Endodermal cell (in vitro differentiated cells): Measurements from ENCODE around the gene NDST3. TPM values are rescaled to one million over a fixed set of nuclear protein-coding genes. Genes with fewer than 3 reads are reported as not detected.

ENCODE experiments used
- DNase-seq: peaks from one replicate; pipeline ENCODE4 v3.0.0-alpha.2; 2017
- H3K27ac ChIP-seq: 2 replicates; pipeline ENCODE4 v1.5.1; 2013; ENCODE audit warnings: mild to moderate bottlenecking, low read depth, low read length, moderate library complexity
- H3K27me3 ChIP-seq: 2 replicates; pipeline ENCODE4 v1.6.1; 2013; ENCODE audit warnings: mild to moderate bottlenecking, low read length, moderate library complexity; ENCODE audit not compliant: insufficient read depth, control insufficient read depth, poor library complexity, severe bottlenecking
- H3K36me3 ChIP-seq: 2 replicates; pipeline ENCODE4 v1.7.0; 2013; ENCODE audit warnings: mild to moderate bottlenecking, low read length, moderate library complexity; ENCODE audit not compliant: control insufficient read depth, insufficient read depth
- H3K4me1 ChIP-seq: one replicate; pipeline ENCODE4 v1.7.0; 2013; ENCODE audit warnings: low read length; ENCODE audit not compliant: control insufficient read depth, insufficient read depth
- H3K4me3 ChIP-seq: 2 replicates; pipeline ENCODE4 v1.5.1; 2013; ENCODE audit warnings: mild to moderate bottlenecking, low read length, moderate library complexity
- H3K9ac ChIP-seq: 2 replicates; pipeline ENCODE4 v1.6.1; 2013; ENCODE audit warnings: mild to moderate bottlenecking, low read length, moderate library complexity; ENCODE audit not compliant: poor library complexity, severe bottlenecking; ENCODE audit errors: extremely low read depth
- H3K9me3 ChIP-seq: 2 replicates; pipeline ENCODE4 v1.6.1; 2013; ENCODE audit warnings: mild to moderate bottlenecking, low read length, moderate library complexity; ENCODE audit not compliant: control insufficient read depth
- H3K27ac Mint-ChIP-seq: 2 replicates; pipeline ENCODE4 v1.8.0; 2020; ENCODE audit warnings: mixed read lengths
- H3K27me3 Mint-ChIP-seq: 2 replicates; pipeline ENCODE4 v1.8.0; 2021; ENCODE audit warnings: mild to moderate bottlenecking, mixed read lengths; ENCODE audit not compliant: insufficient read depth
- H3K36me3 Mint-ChIP-seq: 2 replicates; pipeline ENCODE4 v1.8.0; 2020; ENCODE audit warnings: low read depth, mixed read lengths
- H3K4me1 Mint-ChIP-seq: 2 replicates; pipeline ENCODE4 v1.8.0; 2020; ENCODE audit warnings: mixed read lengths
- H3K4me3 Mint-ChIP-seq: 2 replicates; pipeline ENCODE4 v1.8.0; 2020; ENCODE audit warnings: mild to moderate bottlenecking, moderate library complexity, mixed read lengths
- H3K9me3 Mint-ChIP-seq: 2 replicates; pipeline ENCODE4 v1.8.0; 2020; ENCODE audit warnings: mild to moderate bottlenecking, mixed read lengths
- WGBS, 2 experiments: methylation state at CpG; one replicate each; pipeline versions ENCODE4 v1.1.5 to v1.1.7; 2013; ENCODE audit warnings: missing lambda C conversion rate in 2 of 2, mixed read lengths in 1 of 2; ENCODE audit not compliant: insufficient coverage in 1 of 2, insufficient read length in 1 of 2; 5-methylcytosine and 5-hydroxymethylcytosine counted together
- total RNA-seq, 2 donors: library from RNA; stranded (reverse); fragmentation: NEBNext Ultra II Directional in 1 of 2; extraction: Animal tissue kit (Norgen Biotek cat#: 25700) in 1 of 2; gene quantifications; 2 replicates in 1 of 2; 3 replicates in 1 of 2; pipeline ENCODE4 v1.2.1, GENCODE V29; 2021
- TF ChIP-seq, protein P1 (sequence below): fragments of 200-600 bp; sonication (generic); conservative IDR thresholded peaks from 2 replicates; pipeline ENCODE4 v1.5.0; 2021; ENCODE audit warnings: antibody characterized with exemption, mild to moderate bottlenecking

The NDST3 gene
- total RNA-seq, 2 donors from 2014 or later, result 0.62 to 0.71 TPM

DNA sequence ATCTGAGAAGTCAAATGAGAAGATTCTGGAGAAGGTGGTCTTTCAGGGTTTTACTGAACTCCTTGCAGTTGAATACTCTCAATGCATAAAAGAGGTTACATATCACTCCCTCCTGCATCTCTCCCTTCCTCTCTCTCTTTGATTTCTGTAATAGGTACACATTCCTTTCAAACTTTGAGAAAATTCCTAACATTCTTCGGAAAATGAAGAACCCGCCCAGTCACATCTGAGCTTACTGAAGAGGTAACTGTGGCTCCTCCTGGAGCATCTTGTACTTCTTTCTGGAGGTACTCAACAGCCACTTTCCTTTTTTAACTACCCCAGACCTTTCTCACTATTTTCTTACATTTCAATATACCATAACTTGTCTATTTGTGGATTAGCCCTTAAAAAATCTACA is 24.7 kb downstream of the NDST3 start:
- Histone ChIP-seq H3K27ac (no peak overlapping the region), H3K4me1 (no peaks in the 10 kb centered on the region), H3K9ac (no peak overlapping the region), H3K4me3 (no peak overlapping the region), H3K36me3 (no peaks in the 10 kb centered on the region), H3K27me3 (no peaks in the 10 kb centered on the region), H3K9me3 (no peaks in the 10 kb centered on the region)
- no peaks in the 10 kb centered on the region for H3K9me3 Mint-ChIP-seq
- H3K4me3 Mint-ChIP-seq, result no peak overlapping the region
- H3K36me3 Mint-ChIP-seq, result no peaks in the 10 kb centered on the region
- H3K27me3 Mint-ChIP-seq, result no peaks in the 10 kb centered on the region
- H3K4me1 Mint-ChIP-seq, result peaks cover 3% of the 10 kb centered on the region
- no peak overlapping the region for H3K27ac Mint-ChIP-seq
- 83 to 89% methylated on average over 2 of the region's 2 CpGs for WGBS, 2 experiments
- TF ChIP-seq, protein P1, sequence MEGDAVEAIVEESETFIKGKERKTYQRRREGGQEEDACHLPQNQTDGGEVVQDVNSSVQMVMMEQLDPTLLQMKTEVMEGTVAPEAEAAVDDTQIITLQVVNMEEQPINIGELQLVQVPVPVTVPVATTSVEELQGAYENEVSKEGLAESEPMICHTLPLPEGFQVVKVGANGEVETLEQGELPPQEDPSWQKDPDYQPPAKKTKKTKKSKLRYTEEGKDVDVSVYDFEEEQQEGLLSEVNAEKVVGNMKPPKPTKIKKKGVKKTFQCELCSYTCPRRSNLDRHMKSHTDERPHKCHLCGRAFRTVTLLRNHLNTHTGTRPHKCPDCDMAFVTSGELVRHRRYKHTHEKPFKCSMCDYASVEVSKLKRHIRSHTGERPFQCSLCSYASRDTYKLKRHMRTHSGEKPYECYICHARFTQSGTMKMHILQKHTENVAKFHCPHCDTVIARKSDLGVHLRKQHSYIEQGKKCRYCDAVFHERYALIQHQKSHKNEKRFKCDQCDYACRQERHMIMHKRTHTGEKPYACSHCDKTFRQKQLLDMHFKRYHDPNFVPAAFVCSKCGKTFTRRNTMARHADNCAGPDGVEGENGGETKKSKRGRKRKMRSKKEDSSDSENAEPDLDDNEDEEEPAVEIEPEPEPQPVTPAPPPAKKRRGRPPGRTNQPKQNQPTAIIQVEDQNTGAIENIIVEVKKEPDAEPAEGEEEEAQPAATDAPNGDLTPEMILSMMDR, result no peak
- no peak for DNase-seq

DNA sequence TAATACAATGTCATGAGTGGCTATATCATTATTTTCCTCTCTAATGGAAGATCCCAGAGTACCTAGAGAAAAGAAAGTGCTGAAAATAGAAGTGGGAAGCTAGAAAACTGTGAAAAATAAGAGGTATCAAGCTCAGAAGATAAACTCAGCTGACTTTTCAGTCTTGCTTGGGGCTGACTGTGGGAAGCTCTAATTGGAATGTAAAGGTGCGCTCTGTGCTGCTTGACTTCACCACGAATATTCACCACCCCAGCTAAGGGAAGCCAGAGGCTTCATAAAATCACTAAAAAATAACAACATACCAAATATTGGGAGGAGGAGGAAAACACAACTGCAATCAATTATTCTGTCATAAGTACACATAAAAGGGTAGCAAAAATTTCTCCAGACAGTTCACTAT is 25.1 kb downstream of the NDST3 start:
- WGBS, 2 experiments, result 92% methylated on average over 2 of the region's 2 CpGs; no CpG with 5 or more reads in 1 of the 2 experiments
- H3K4me1 ChIP-seq, result no peaks in the 10 kb centered on the region
- H3K9me3 Mint-ChIP-seq, result no peaks in the 10 kb centered on the region
- H3K9me3 ChIP-seq, result no peaks in the 10 kb centered on the region
- TF ChIP-seq, protein P1, result no peak
- no peak overlapping the region for H3K27ac Mint-ChIP-seq
- peaks cover 3% of the 10 kb centered on the region for H3K4me1 Mint-ChIP-seq
- no peaks in the 10 kb centered on the region for H3K27me3 Mint-ChIP-seq
- H3K36me3 Mint-ChIP-seq, result no peaks in the 10 kb centered on the region
- H3K4me3 ChIP-seq, result no peak overlapping the region
- DNase-seq, result no peak
- no peak overlapping the region for H3K4me3 Mint-ChIP-seq
- H3K36me3 ChIP-seq, result no peaks in the 10 kb centered on the region
- H3K27ac ChIP-seq, result no peak overlapping the region
- no peaks in the 10 kb centered on the region for H3K27me3 ChIP-seq
- H3K9ac ChIP-seq, result no peak overlapping the region

DNA sequence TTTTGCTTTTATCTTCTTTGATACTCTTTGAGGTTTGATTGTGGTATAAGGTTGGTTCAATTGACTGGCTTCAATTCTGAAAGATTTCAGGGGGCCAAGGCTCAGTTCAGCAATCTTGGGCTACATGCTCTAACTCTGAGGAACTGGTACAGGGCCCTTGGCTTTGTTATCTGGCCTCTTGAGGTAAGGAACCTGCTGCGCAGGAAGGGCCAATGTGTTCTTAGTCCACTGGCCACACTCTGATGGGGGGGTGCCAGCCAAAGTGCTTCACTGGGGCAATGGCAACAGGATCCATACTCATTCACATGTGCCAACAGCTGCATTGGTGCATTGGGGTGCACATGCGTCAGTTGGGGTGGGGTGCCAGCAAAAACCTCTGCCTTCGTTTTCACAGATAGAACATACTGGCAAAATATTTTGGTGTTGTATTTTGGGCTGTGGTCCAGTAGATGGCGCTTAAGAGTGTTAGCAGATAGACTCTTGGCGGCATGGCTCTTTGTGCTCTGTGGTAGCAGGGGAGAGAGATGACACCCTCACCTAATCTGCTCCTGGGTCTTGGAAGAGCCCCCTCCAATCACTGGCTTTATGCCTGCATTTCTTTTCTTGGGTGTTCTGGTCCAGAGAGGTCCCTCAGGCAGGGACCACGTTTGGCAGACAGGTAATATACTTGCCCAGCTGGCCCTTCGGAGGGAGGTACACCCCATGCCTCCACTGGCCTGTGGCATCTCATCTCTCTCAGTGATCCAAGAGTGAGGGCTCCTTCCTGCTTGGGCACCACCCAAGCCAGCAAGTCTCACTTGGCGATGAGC is 42.9 kb downstream of the NDST3 start:
- Histone ChIP-seq H3K27ac (no peak overlapping the region), H3K4me3 (no peak overlapping the region), H3K36me3 (no peaks in the 10 kb centered on the region), H3K27me3 (no peaks in the 10 kb centered on the region), H3K9me3 (no peaks in the 10 kb centered on the region), H3K9ac (no peak overlapping the region), H3K4me1 (no peaks in the 10 kb centered on the region)
- DNase-seq, result peak; percentile 85
- Mint-ChIP-seq H3K9me3 (no peaks in the 10 kb centered on the region), H3K4me1 (peaks cover 3% of the 10 kb centered on the region), H3K36me3 (no peaks in the 10 kb centered on the region), H3K27ac (no peak overlapping the region), H3K4me3 (no peak overlapping the region), H3K27me3 (no peaks in the 10 kb centered on the region)
- 61 to 89% methylated on average over 3 to 8 of the region's 8 CpGs for WGBS, 2 experiments
- TF ChIP-seq, protein P1, result peak; percentile 82
